ENCODE results near the gene AGAP3.

The AGAP3 gene

DNA sequence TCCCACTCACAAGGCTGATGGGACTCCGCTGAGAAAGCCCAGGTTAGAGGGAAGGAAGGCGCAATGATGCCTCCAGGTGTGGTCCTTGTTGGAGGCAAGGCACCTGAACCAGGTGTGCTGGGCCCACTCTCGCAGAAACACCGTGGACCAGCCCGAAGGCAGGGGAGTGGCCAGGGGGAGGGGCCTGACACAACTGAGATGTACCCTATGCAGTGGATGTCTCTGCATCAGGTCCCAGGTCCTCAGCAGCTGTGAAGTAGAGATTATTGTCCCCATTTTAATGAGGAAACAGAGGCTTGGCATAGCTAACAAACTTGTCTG lies 49.2 kb downstream of the AGAP3 start:
- no peak for DNase-seq (ENCODE audit: low read depth)

DNA sequence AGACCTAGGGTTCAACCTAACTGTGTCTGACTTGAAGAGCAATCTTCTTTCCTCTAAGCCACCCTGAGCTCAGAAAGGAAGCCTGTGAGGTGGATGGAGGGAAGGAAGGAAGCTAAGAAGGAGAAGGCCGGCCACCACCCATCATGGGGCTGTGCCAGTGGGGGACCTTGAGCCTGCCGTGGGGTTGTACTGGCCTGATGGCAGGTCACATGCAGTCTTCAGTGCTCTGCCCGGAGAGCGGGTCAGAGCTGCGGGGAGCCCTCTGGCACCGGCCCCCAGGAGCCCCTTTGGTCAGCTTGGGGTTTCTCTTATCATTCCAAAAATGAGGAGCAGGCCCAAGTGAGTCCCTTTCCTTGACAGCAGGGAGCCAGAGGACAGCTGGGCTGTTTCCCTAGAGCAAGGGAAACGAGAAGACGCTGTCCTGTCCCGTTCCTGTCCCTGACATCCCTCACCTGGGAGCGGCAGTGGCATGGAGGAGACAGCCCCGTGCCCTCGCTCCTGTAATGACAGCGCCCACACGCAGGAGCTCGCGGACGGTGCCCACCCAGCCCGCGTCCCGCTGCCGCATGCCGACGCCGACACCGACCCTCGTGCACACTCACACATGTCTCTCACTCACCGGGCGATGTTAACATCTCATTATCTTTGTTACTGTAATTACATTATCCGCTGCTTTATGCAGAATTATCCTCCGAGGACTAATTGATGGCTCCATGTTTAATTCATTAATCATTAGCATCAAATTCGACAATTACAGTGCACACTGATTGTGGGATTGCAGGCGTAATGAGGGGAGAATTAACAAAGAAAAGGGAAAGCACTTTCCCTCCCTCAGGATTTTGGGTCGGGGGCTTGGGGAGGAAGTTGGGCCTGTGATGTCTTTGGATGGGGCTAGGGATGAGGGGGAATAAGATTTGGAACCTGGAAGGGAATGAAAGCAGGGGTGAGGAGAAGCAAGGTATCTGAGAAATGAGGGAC lies 49.9 kb downstream of the AGAP3 start:
- no peak for DNase-seq (ENCODE audit: low read depth)

DNA sequence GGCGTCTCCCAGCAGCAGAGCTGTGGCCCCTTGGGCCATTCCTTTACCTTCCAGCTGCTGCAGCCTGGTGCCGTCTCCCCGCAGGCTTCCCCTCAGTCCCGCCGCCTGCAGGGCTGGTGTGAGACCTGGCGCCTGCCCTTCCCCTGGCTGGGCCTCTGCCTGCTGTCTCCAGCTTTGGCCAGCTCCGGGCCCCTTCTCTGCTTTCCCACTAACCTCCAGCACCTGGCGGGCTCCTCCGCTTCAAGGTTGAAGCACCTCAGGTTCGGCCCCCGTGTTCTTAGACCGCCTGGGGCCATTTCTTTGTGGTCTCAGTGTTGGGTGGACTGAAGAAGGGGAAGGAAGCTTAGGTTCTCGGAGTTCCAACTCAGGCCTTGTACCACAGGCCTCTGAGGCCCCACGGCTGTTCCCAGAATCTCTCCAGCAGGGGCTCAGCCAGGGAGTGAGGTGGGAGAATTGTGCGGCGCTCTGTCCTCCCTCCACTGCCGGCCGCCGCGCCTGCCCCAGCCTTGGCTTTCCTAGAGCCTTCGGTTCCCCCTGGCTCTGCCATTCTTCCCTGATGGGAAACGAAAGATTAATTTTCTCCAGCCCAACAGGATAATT lies 50.9 kb downstream of the AGAP3 start:
- no peak for DNase-seq (ENCODE audit: low read depth)

DNA sequence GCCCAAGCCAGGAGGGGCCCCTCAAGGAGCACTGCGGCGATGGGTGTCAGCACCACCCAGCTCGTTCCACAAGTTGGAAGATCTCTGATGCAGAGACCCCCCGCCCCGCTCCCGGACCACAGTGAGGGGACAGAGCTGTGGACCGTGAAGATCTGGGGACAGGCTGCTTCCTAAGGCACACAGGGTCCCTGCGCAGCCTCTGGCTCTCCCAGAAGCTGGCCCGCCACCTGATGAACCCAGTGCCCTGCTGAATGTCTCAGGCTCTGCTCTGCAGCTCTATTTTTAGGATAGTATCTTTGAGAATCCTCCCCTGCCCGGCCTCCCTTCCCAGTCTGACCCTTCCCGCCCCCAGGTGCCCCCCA lies 51.5 kb downstream of the AGAP3 start:
- no peak for DNase-seq (ENCODE audit: low read depth)

DNA sequence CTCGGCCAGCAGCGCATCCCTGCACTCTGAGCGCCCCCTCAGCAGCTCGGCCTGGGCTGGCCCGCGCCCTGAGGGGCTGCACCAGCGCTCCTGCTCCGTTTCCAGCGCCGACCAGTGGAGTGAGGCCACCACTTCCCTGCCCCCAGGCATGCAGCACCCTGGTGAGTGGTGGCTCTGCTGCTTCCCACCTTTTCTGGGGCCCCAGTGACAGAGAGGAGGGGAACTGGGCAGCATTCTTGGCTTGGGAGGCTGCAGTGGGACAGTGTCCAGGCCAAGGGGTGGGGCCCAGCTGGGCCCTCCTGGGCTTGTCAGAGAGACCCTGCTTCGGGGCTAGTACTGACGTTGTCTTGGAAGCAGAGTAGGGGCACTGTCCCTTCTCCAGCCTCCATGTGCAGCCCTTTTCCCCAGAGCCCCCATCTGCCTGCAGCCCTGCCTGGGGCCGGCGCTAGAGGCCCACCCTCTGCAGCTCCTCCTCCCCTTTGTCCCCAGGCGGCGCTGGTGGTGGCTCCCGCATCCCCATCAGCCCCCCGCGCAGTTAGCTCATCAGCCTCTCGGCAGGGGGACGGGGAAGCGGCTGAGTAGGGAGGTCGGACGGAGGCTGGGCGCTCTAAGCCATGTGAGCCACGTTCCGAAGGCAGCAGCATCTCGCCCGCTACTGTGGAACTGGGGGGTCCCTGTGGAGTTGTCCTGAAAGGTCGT lies 52.0 kb downstream of the AGAP3 start:
- no peak for DNase-seq (ENCODE audit: low read depth)

- no peak for DNase-seq (ENCODE audit: low read depth)
Observed at GRCh38 chr7:151139071-151139790, 53.0 kb downstream of the AGAP3 start.

- no peak for DNase-seq (ENCODE audit: low read depth)
Observed at GRCh38 chr7:151139791-151140190, 53.5 kb downstream of the AGAP3 start.

GRCh38 chr7:151140826-151141225 lies 54.6 kb downstream of the AGAP3 start:
- no peak for DNase-seq (ENCODE audit: low read depth)

GRCh38 chr7:151141311-151141854 lies 55.1 kb downstream of the AGAP3 start:
- DNase-seq (ENCODE audit: low read depth): no peak

- DNase-seq (ENCODE audit: low read depth): no peak
Observed at GRCh38 chr7:151141855-151142685, 55.8 kb downstream of the AGAP3 start.

DNA sequence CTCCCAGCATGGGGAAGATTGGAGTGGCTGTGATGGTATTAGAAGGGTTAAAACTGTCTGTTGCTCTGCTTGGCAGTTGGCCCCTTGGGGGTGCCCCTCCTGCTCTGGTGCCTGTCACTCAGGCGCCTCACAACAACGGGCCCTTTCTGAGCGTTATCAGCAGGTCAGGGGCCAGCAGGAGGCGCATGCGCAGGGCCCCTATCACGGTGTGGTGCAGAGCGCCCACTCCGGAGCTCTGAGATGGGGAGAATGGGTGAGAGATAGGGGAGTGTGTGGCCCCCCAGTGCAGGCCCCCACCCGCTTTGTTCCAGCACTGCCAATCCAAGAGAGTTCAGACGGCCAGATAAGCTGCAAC lies 56.4 kb downstream of the AGAP3 start:
- no peak for DNase-seq (ENCODE audit: low read depth)

- DNase-seq (ENCODE audit: low read depth): no peak
Observed at GRCh38 chr7:151143261-151144015, 57.2 kb downstream of the AGAP3 start.

DNA sequence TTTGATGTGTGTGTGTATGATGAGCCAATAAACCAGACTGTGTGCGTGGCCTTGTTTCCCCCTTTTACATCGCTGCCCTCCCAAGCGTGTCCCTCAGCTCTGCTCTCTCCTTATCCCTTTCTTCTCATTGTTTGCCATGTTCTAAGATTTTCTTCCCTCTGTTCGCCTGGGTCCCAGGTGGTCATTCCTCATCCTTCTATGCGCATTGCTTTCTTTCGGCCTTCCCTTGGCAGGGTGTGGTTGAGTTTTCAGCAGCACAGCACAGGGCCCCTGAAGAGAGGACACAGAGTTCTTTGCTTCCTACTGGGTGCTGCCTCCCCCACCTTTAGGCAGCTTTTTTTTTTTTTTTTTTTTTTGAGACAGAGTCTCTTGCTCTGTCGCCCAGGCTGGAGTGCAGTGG lies 58.1 kb downstream of the AGAP3 start:
- DNase-seq (ENCODE audit: low read depth): no peak

GRCh38 chr7:151146761-151147160 lies 60.5 kb downstream of the AGAP3 start:
- DNase-seq (ENCODE audit: low read depth): no peak

- DNase-seq (ENCODE audit: low read depth): no peak
Observed at GRCh38 chr7:151148319-151149259, 62.3 kb downstream of the AGAP3 start.

- DNase-seq (ENCODE audit: low read depth): no peak
Observed at GRCh38 chr7:151150388-151150787, 64.1 kb downstream of the AGAP3 start.

GRCh38 chr7:151152643-151153513 lies 66.6 kb downstream of the AGAP3 start:
- no peak for DNase-seq (ENCODE audit: low read depth)

GRCh38 chr7:151157645-151158329 lies 71.5 kb downstream of the AGAP3 start:
- DNase-seq (ENCODE audit: low read depth): no peak
